HEK293 (cell line): ENCODE data around the gene SNX17.
A peak's percentile ranks its signal among the peaks of the same experiment; 100 is the strongest.

ENCODE experiments used
- CTCF ChIA-PET: fragments of 350-600 bp; formaldehyde crosslinking; extraction: SDS; loops from one replicate; lab custom pipeline; 2021; ENCODE audit warnings: antibody characterized with exemption; lab: Yijun Ruan, JAX
- POLR2A ChIA-PET: fragments of 300-600 bp; formaldehyde crosslinking; extraction: SDS; loops from one replicate; lab custom pipeline; 2020; ENCODE audit warnings: antibody characterized with exemption, inconsistent platforms; lab: Yijun Ruan, JAX
- H3K27ac ChIP-seq: fragments of 200-500 bp; sonication (Bioruptor generic); 2 replicates; pipeline ENCODE4 v1.5.1; 2014; ENCODE audit warnings: low read depth, low read length, control low read depth, inconsistent platforms; ENCODE audit errors: extremely low read depth
- H3K36me3 ChIP-seq, 2 experiments: fragments of 200-500 bp in 1 of 2; sonication (Bioruptor generic) in 1 of 2; 1 replicate in 1 of 2; 2 replicates in 1 of 2; pipeline ENCODE4 v1.5.1; 2014 to 2017; ENCODE audit warnings: inconsistent platforms in 2 of 2, low read length in 2 of 2; ENCODE audit not compliant: control insufficient read depth in 2 of 2, insufficient read depth in 1 of 2
- H3K4me1 ChIP-seq: fragments of 200-500 bp; sonication (Bioruptor generic); 2 replicates; pipeline ENCODE4 v1.5.1; 2014; ENCODE audit warnings: mild to moderate bottlenecking, low read length, inconsistent platforms; ENCODE audit not compliant: control insufficient read depth, insufficient read depth
- H3K4me3 ChIP-seq: 2 replicates; pipeline ENCODE4 v1.5.1; 2011; ENCODE audit warnings: low read depth, mild to moderate bottlenecking, control low read depth, low read length, moderate library complexity
- H3K9me3 ChIP-seq: fragments of 200-500 bp; sonication (Bioruptor generic); 2 replicates; pipeline ENCODE4 v1.5.1; 2014; ENCODE audit warnings: low read depth, low read length, inconsistent platforms; ENCODE audit not compliant: control insufficient read depth, insufficient read depth
- IKZF3 ChIP-seq: fragments of 450-650 bp; IDR thresholded peaks from 2 replicates; pipeline ENCODE4 v1.5.0; 2018; ENCODE audit warnings: missing biosample characterization, mild to moderate bottlenecking, missing genetic modification characterization, moderate library complexity
- KLF16 ChIP-seq: fragments of 450-650 bp; formaldehyde crosslinking; IDR thresholded peaks from 2 replicates; pipeline ENCODE4 v1.5.1; 2017; ENCODE audit warnings: missing biosample characterization, missing genetic modification characterization
- MEIS1 ChIP-seq: sonication (generic); formaldehyde crosslinking; IDR thresholded peaks from 2 replicates; pipeline ENCODE4 v1.8.1; 2022; ENCODE audit warnings: missing genetic modification reagents, mild to moderate bottlenecking, borderline replicate concordance
- MZF1 ChIP-seq: fragments of 450-650 bp; formaldehyde crosslinking; IDR thresholded peaks from 2 replicates; pipeline ENCODE4 v1.5.1; 2017; ENCODE audit warnings: missing biosample characterization, missing genetic modification characterization, borderline replicate concordance
- PRDM1 ChIP-seq: fragments of 450-650 bp; formaldehyde crosslinking; IDR thresholded peaks from 2 replicates; pipeline ENCODE4; 2016; ENCODE audit warnings: missing biosample characterization, missing genetic modification characterization
- TCF7L2 ChIP-seq: IDR thresholded peaks from 2 replicates; pipeline ENCODE4 v1.6.1; 2011; ENCODE audit warnings: low read depth, mild to moderate bottlenecking, inconsistent platforms, low read length, moderate library complexity, borderline replicate concordance
- ZEB2 ChIP-seq: fragments of 450-650 bp; formaldehyde crosslinking; IDR thresholded peaks from 2 replicates; pipeline ENCODE4 v1.5.1; 2016; ENCODE audit warnings: missing biosample characterization, missing genetic modification characterization
- ZFHX2 ChIP-seq: fragments of 450-650 bp; formaldehyde crosslinking; conservative IDR thresholded peaks from 2 replicates; pipeline ENCODE4 v1.5.1; 2016; ENCODE audit warnings: missing biosample characterization, missing genetic modification characterization
- ZFP69B ChIP-seq: fragments of 450-650 bp; formaldehyde crosslinking; IDR thresholded peaks from 2 replicates; pipeline ENCODE4 v1.5.1; 2016; ENCODE audit warnings: missing biosample characterization, missing genetic modification characterization
- ZNF16 ChIP-seq: fragments of 450-650 bp; formaldehyde crosslinking; IDR thresholded peaks from 2 replicates; pipeline ENCODE4 v1.5.1; 2016; ENCODE audit warnings: low read depth, missing biosample characterization, missing genetic modification characterization
- ZNF2 ChIP-seq: fragments of 450-650 bp; formaldehyde crosslinking; IDR thresholded peaks from 2 replicates; pipeline ENCODE4 v1.5.1; 2016; ENCODE audit warnings: missing biosample characterization, missing genetic modification characterization
- ZNF211 ChIP-seq: fragments of 450-650 bp; formaldehyde crosslinking; IDR thresholded peaks from 2 replicates; pipeline ENCODE4 v1.5.1; 2016; ENCODE audit warnings: low read depth, missing biosample characterization, missing genetic modification characterization
- ZNF341 ChIP-seq: fragments of 450-650 bp; formaldehyde crosslinking; IDR thresholded peaks from 2 replicates; pipeline ENCODE4; 2016; ENCODE audit warnings: low read depth, missing biosample characterization, missing genetic modification characterization
- ZNF366 ChIP-seq: fragments of 450-650 bp; formaldehyde crosslinking; conservative IDR thresholded peaks from 2 replicates; pipeline ENCODE4 v1.5.1; 2016; ENCODE audit warnings: missing biosample characterization, missing genetic modification characterization
- ZNF600 ChIP-seq: fragments of 450-650 bp; formaldehyde crosslinking; IDR thresholded peaks from 2 replicates; pipeline ENCODE4 v1.5.1; 2016; ENCODE audit warnings: missing biosample characterization, missing genetic modification characterization
- ZNF654 ChIP-seq: fragments of 450-650 bp; formaldehyde crosslinking; IDR thresholded peaks from 2 replicates; pipeline ENCODE4 v1.5.1; 2016; ENCODE audit warnings: low read depth, missing biosample characterization, missing genetic modification characterization
- ZNF658 ChIP-seq: fragments of 450-650 bp; formaldehyde crosslinking; IDR thresholded peaks from 2 replicates; pipeline ENCODE4; 2016; ENCODE audit warnings: missing biosample characterization, missing genetic modification characterization
- ZNF670 ChIP-seq: fragments of 450-650 bp; formaldehyde crosslinking; IDR thresholded peaks from 2 replicates; pipeline ENCODE4 v1.5.1; 2016; ENCODE audit warnings: missing biosample characterization, missing genetic modification characterization, low read depth
- ZNF707 ChIP-seq: fragments of 450-650 bp; formaldehyde crosslinking; IDR thresholded peaks from 2 replicates; pipeline ENCODE4 v1.5.1; 2016; ENCODE audit warnings: missing biosample characterization, missing genetic modification characterization
- ZNF768 ChIP-seq: fragments of 450-650 bp; formaldehyde crosslinking; IDR thresholded peaks from 2 replicates; pipeline ENCODE4 v1.5.1; 2018; ENCODE audit warnings: missing biosample characterization, mild to moderate bottlenecking, missing genetic modification characterization
- TF ChIP-seq, protein P1 (sequence below): fragments of 450-650 bp; formaldehyde crosslinking; IDR thresholded peaks from 2 replicates; pipeline ENCODE4 v1.5.1; 2016; ENCODE audit warnings: missing biosample characterization, missing genetic modification characterization
- TF ChIP-seq, protein P2 (sequence below): fragments of 450-650 bp; formaldehyde crosslinking; IDR thresholded peaks from 2 replicates; pipeline ENCODE4 v1.5.1; 2016; ENCODE audit warnings: missing biosample characterization, missing genetic modification characterization
- TF ChIP-seq, protein P3 (sequence below): fragments of 450-650 bp; formaldehyde crosslinking; IDR thresholded peaks from 2 replicates; pipeline ENCODE4 v1.5.1; 2016; ENCODE audit warnings: missing biosample characterization, missing genetic modification characterization

SNX17 gene

DNA sequence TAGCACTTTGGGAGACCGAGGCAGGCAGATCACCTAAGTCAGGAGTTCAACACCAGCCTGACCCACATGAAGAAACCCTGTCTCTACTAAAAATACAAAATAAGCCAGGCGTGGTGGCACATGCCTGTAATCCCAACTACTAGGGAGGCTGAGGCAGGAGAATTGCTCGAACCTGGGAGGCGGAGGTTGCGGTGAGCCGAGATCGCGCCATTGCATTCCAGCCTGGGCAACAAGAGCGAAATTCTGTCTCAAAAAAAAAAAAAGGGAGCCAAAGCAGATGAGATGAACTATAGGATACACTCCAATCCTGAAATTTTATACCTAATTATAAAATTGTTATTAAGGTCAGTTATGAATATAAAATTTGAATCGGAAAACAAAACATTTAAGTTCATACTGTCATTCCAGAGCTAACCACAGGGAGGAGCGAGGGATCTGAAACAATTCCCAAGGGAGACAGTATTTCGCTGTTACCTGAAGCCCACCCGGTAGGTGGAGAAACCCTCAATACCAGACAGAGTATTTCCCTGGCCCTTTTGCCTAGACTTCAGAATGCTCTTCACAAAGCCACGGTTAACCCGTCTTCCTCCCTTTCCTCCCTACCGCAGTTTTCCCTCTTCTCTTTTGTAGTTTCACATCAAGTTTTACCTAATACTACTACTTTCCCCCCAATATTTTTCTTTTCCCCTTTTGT lies 37.5 kb downstream of the SNX17 start:
- ChIA-PET POLR2A (interaction anchor here (0.6 to 3.4 kb wide), 6 partner anchors 17 to 256 kb away, joined by 3 to 56 read pairs (median 8); partner anchors contain the start of genes GTF3C2, NRBP1, SLC4A1AP and SUPT7L), CTCF (interaction anchor here (0.6 to 4.2 kb wide), 9 partner anchors 9 to 533 kb away, joined by 3 to 17 read pairs (median 4); partner anchors contain the start of gene NRBP1)
- TF ChIP-seq ZNF341 (tag by site-specific recombination), result peak; percentile 72
- TF ChIP-seq MEIS1 (CRISPR knock-in tag), result no peak
- TF ChIP-seq ZEB2 (tag by site-specific recombination), result peak; percentile 62
- TF ChIP-seq PRDM1 (tag by site-specific recombination), result peak; percentile 93
- 0 out of 2 replicates have a peak, but pooled peaks have one; percentile 14 for TF ChIP-seq IKZF3
- peak; percentile 42; the same call in 1 of the 2 replicates for TF ChIP-seq ZNF366
- TF ChIP-seq ZNF654 (tag by site-specific recombination), result peak; percentile 13; the same call in 1 of the 2 replicates
- TF ChIP-seq ZNF707 (tag by site-specific recombination), result no peak
- TF ChIP-seq TCF7L2, result no peak
- TF ChIP-seq ZNF670 (tag by site-specific recombination), result no peak
- TF ChIP-seq ZNF658 (tag by site-specific recombination), result no peak
- TF ChIP-seq ZNF16 (tag by site-specific recombination), result no peak
- TF ChIP-seq, protein P1, sequence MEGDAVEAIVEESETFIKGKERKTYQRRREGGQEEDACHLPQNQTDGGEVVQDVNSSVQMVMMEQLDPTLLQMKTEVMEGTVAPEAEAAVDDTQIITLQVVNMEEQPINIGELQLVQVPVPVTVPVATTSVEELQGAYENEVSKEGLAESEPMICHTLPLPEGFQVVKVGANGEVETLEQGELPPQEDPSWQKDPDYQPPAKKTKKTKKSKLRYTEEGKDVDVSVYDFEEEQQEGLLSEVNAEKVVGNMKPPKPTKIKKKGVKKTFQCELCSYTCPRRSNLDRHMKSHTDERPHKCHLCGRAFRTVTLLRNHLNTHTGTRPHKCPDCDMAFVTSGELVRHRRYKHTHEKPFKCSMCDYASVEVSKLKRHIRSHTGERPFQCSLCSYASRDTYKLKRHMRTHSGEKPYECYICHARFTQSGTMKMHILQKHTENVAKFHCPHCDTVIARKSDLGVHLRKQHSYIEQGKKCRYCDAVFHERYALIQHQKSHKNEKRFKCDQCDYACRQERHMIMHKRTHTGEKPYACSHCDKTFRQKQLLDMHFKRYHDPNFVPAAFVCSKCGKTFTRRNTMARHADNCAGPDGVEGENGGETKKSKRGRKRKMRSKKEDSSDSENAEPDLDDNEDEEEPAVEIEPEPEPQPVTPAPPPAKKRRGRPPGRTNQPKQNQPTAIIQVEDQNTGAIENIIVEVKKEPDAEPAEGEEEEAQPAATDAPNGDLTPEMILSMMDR (tag by site-specific recombination), result peak; percentile 63
- 0 out of 2 replicates have a peak, but pooled peaks have one; percentile 13 for TF ChIP-seq ZNF600 (tag by site-specific recombination)
- no peak for TF ChIP-seq ZFP69B (tag by site-specific recombination)
- TF ChIP-seq ZNF211 (tag by site-specific recombination), result no peak
- no peak for TF ChIP-seq MZF1
- TF ChIP-seq KLF16 (tag by site-specific recombination), result no peak
- no peak for TF ChIP-seq ZFHX2
- TF ChIP-seq, protein P2, sequence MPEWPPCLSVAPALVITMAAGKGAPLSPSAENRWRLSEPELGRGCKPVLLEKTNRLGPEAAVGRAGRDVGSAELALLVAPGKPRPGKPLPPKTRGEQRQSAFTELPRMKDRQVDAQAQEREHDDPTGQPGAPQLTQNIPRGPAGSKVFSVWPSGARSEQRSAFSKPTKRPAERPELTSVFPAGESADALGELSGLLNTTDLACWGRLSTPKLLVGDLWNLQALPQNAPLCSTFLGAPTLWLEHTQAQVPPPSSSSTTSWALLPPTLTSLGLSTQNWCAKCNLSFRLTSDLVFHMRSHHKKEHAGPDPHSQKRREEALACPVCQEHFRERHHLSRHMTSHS (tag by site-specific recombination), result no peak
- TF ChIP-seq, protein P3, sequence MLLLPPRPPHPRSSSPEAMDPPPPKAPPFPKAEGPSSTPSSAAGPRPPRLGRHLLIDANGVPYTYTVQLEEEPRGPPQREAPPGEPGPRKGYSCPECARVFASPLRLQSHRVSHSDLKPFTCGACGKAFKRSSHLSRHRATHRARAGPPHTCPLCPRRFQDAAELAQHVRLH (tag by site-specific recombination), result no peak
- no peak for TF ChIP-seq ZNF2
- TF ChIP-seq ZNF768 (tag by site-specific recombination), result no peak
- Histone ChIP-seq H3K4me1 (peaks cover 9% of the 10 kb centered on the region; the same call in 1 of the 2 replicates), H3K4me3 (peak overlapping the region; percentile 98), H3K27ac (0 out of 2 replicates have a peak overlapping the region, but pooled peaks have one; percentile 96), H3K36me3 (peaks cover 25 to 33% of the 10 kb centered on the region in 2 experiments; a peak in 2 of 3 replicates), H3K9me3 (no peaks in the 10 kb centered on the region)
